Hippocampal formation (tissue), 2 donors: ENCODE data around the gene MLLT10.

Experiments
- DNase-seq, 2 donors: peaks; one replicate each; lab custom pipeline; 2025; lab: John Stamatoyannopoulos, UW

The MLLT10 gene

DNA sequence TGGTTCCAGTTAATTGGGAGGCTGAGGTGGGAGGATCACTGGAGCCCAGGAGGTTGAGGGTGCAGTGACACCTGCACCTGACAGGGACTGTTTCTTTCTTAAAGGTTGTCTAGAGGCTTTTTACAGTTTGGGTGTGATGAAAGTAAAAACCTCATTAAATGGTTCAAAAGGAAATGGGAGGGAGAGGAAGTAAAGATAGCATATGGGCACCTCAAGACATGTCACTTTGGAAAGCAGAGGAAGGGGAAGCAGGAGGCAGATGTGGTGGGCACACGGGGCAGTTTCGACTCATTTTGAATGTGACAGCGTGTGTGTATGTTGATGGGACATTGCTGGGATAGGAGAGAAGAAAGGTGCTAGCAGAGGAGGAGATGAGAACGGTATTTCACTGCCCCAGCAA lies 203.1 kb downstream of the MLLT10 start:
- DNase-seq: no peak

DNA sequence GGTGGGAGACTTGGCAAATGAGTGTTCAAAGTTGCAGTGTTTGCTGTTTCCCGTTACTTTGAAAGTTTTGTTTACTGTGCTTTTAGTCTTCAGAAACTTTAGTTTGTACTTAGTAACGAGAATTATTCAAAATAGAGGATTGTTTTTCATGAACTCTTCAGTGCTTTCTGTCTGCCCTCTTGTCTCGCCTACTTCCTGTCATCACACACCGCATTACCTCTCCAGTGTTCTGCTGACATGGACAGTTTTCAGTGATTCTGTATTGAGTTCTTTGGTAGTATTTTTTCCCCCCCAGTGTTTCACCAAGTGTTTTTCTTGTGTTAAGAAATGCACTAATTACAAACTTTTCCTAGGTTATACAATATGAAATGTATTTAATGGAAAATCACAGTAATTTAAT lies 207.0 kb downstream of the MLLT10 start:
- no peak for DNase-seq

DNA sequence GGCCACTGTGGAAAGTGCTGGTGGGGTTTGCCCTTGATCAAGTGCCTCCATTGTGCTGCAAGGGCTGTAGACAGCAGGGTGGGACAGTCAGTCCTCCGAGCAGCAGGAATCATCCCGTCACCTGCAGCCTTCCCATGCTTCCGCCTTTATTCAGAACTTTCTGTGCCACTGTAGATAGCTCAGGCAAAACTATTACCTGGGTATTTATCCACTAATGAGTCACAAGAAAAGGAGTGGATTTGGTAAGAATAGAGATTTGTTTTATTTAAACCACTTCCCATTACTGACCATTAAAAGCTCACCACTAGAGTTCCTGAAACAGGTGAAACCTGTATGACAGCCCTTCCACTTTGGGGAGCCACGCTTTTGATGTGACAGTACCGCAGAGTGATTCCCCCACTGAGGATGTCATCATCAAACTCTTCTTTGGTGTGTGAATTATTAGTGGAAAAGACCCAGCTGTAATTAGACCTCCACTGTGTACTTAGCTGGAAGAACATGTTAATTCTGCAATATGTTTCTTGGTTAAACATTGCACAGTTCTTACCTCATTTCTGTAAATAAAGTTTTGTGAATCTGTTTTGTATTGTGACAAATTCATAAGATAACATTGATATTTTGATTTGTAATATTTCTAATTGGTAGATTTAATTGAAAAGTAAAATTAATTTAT lies 208.8 kb downstream of the MLLT10 start:
- DNase-seq: no peak

DNA sequence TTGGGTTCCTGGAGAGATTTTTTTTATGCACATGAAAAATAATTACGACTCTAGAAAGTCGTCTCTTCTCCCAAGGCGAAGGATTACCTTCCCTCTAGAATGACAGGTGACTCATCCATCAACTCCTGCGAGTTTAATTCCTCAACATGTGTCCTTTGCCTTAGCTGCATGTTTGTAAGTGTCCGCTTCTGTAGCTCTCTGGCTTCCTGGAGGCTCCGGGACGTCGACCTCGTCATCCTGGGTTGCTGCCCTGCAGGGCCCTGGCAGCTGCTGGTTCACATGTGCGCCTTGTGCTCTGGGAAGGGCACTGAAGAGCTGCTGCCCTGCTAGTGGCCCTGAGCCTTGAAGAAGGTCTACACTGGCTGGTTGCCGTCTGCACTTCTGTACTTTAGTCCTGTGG lies 210.2 kb downstream of the MLLT10 start:
- DNase-seq: no peak

DNA sequence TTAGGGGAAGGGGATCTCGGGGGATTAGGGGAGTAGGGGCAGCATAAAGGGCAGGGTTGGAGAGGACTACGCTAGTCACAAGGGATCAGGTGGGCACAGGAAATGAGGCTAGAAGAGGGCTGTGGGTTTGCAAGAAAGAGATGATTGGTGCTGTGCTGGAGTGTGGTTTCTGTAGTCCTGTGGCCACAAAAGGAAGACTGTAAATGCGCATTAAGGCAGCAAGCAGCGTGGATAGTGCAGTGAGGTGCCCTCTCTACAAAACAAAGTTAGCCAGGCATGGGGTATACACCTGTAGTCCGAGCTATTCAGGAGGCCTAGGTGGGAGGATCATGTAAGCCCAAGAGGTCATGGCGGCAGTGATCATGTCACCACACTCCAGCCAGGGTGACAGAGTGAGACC lies 212.1 kb downstream of the MLLT10 start:
- DNase-seq: no peak

DNA sequence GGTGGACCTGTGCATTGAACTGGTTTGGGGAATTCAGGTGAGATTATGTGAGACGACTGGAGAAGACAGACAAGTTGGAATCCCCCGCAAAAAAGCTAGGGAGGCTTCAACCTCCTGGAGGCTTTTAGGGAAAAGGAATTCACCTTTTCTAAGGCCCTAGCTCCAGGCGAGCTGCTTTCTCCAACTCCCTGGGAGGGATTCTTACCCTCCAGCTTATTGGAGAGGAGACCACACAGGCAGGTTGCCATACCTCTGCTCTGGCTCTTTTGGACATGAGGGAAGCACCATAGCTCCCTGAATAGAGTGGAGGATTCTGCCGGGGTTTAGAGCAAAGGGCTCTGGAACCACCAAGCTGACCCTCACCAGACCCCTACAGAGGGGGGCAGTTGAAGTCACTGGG lies 213.8 kb downstream of the MLLT10 start:
- no peak for DNase-seq

DNA sequence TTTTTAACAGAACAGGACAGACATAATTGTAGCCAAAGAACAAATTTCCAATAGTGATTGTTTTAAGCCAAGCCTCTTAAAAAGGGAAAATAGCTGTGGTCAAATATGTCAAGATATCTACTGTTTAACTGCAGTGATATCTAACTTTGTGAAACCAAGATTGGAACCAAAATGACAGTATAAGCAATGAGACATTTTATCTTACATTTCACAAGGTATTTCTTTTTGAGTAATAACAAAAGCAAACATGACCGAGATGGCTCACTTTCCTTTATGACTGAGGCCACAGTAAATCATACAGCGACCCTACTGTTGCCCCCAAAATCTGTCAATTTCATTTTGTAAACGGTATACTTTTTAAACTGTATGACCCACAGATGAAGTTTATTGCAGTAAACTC lies 215.8 kb downstream of the MLLT10 start:
- DNase-seq: no peak

DNA sequence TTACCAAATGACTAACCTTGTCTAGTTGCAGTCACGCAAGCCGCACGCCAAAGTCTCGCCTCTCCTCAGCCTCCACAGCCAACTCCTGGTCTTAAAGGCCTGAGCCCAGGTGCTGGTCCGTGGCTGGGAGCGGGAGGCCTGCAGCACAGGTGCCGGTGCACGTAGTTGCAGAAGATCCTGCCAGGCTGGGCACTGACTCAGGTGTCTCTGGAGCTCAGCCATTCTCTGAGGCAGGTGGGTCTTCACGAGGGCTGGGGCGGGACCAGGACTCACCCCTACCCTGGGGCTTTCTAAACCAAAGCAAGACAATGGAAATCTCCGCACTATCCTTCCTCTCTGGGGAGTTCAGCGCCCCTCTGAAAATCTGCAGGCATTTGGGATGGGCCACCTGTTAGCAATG lies 216.4 kb downstream of the MLLT10 start:
- DNase-seq: no peak

DNA sequence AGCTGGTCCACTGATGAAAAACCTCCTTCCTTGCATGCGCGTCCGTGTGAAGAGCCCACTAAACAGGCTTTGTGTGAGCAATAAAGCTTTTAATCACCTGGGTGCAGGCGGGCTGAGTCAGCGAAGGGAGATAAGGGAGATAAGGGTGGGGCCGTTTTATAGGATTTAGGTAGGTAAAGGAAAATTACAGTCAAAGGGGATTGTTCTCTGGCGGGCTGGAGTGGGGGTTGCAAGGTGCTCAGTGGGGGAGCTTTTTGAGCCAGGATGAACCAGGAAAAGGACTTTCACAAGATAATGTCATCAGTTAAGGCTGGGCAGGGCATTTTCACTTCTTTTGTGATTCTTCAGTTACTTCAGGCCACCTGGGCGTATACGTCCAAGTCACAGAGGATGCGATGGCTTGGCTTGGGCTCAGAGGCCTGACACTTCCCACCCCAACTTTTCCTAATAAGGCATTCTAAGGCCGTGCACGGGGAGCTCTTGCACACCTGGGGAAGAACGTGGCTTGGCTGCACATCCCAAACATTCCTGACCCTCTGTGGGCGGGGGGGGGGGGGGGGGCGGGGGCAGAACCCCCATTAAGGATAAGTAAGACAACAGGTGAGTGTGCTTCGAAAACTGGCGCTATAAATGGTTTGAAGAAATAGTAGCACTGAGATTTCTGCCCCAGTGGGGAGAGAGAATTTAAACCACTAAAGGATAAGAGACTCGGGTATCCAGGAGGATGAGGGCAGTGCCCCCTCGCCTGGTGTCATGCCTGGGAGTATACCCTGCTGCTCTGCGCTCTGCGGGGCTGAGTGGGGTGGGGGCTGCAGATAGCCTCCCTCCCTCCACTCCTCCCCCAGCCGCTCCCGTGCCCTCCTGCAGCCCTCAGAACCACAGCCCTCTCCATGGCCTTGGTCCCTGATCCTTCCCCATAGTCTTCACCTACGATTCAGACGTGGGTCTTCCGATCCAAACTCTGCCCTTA lies 217.6 kb downstream of the MLLT10 start:
- no peak for DNase-seq

DNA sequence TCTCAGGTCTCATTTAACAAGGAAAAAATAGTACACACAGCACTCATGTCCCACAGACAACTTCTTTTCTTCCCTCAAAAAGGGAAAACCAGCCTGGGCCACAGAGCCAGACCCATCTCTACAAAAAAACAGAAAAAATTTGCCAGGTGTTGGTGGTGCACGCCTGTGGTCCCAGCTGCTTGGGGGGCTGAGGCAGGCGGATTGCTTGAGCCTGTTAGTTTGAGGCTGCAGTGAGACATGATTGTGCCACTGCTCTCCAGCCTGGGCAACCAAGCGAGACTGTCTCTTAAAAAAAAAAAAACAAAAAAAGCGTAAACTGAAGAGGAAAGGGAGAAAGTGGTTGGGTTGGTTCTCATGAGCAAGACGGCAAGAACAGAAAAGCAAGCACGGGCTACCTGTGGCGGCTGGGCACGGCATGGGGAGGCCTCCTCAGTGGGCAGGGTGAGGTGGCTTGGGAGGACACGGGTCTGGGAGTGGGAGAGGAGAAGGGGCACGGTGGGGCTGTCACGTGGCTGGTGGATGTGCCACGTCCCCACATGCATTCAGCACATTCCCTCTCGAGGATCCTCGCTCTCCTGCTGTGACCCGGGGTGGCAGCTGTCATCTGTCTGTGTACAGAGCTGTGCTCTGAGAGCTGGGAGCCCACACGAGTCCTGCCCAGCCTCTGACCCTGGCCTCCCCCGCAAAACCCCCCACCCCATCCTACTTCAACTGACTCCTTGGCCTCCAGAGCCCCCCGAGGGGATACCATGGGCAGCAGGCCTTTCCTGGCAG lies 219.7 kb downstream of the MLLT10 start:
- DNase-seq: no peak

DNA sequence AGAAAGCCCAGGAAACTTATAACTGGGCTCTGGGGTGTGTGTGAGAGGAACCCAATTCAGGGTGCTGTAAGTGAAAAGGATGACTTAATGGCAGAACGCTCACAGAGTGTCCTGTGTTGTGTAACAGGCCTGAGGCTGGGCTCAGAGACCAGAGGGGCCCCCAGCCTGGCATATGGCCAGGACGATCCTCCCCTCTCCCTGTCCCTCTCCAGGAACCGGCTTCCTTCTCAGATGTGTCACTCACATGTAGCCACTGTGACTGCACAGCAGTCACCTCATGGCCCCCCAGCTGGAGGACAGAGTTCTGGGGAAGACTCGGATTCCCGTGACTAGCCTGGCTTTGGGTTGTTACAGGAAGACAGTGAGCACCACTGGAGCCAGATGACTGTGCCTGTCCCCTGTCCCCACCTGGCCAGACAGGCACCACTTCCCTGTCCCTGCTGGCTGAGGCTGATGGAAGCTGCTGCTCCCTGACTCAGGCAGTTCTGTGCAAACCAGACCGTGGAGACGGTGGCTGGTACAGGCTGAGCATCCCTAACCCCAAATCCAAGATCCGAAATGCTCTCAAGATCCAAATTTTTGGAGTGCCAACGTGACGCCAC lies 220.5 kb downstream of the MLLT10 start:
- no peak for DNase-seq

DNA sequence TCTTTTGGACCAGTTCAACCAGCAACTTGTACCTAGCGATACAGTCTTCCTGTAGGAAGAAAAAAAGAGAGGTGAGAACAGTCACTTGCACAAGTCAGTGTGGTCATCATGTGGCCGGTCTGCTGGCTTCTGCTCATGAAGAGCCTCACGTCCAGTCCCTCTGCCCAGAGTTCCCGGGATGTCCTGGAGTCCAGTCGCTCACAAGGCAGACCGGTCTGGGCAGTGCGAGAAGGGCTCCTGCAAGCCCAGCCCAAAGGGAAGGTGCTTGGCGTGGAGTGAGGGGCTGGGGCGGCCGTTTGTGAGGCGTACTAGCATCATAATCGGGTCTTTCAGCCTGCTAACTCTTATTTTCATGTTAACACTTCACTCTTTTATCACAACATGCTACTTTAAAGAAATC lies 222.7 kb downstream of the MLLT10 start:
- DNase-seq: no peak

DNA sequence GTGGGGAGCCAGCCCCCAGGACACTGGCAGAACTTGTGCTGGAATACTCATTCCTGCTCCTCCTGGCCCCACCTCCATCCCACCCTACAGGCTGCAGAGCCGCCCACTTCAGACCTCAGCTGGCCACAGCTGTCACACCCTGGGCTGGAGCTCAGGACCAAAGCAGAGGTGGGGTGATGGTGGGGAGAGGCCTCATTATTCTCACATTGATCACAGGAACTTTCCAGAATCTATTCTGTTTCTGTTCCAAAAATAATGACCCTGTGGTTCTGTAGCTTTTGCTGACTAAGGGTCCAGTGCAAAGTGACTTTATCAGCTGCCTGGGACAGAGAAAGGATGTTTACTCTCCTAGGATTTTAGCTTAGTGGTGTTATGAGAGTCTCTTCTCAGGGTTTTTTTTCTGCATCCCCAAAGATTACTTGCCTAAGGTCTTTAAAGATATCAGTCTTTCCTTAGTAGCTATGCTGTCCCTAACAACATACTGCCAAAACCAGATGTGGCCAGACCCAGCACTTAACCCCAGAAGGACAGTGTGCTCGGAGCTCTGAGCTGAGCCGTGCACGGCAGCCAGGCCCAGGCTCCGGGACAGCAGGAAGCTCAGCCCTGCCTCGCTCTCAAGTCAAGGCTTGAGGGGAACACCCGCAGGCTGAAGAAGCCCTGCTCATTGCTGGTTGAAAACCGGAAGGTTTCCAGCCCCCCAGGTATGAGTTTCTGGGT lies 223.3 kb downstream of the MLLT10 start:
- no peak for DNase-seq

DNA sequence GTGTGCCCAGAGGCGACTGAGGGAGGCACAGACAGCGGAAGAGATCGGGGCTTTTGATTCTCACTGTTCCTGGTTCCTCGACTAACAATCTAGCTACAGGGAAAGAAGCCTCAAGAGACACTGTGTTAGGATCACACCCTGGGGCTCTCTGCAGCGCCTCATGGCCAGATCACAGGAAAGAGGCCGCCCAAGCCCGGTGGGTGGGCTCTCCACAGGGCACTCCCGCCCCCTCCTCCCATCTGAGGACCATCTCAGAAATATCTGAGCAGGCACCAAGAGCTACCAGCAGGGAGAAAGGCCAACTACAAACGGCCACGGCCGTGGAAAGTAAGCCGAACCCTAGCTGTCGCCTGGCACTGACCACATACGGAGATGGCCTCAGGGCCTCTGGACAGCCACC lies 224.2 kb downstream of the MLLT10 start:
- no peak for DNase-seq

DNA sequence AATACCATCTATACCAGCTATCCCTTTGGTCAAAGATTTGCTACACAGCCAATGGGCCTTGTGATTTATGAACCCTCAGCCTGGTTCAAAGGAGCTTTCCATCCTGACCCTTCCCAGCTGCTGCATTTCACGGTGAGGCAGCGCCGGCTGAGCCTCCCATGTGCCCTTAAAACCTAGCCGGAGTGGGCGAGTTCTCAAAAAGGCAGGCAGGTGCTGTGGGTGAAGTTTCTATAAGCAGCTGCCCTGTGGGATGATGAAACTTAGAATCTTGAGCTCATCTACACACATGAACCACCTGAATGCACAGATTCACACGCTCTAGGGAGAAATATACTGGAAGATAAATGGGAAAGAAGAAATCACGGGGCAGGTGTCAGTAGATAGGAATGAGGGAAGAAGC lies 224.7 kb downstream of the MLLT10 start:
- no peak for DNase-seq

DNA sequence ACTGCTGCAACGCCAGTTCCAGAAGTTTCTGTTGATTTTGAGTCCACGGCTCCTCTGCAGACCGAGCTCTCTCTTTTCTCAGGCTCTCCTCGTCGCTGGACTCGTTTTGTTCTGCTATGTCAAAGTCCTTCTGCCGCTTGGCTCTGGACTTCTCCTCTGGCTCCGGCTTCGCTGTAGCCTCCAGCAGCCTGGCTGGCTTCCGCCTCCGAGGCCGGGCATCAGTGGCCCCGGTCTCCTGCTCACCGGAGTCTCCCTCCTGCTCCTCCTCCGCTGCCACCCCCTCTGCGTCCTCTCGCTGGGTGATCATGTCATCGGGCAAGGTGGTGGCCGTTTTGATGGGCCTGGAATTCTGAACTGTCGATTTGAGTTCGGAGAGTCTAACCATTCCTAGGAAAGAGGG lies 225.2 kb downstream of the MLLT10 start:
- no peak for DNase-seq

DNA sequence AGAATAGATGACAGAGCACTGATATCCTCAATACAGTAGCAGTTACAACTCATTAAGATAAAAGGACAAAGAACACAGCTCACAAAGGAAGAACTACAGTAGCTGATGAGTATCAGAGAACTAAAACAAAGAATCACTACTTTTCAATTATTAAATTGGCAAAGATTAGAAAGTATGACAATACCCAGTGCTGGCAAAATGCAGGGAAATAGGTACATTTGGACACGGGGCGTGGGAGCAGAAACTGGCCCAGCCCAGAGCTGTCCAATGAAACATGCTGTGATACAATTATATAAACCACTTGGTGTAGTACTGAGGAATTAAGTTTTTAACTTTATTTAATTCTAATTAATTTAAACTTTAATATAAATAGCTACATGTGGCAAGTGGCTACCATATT lies 226.3 kb downstream of the MLLT10 start:
- DNase-seq: no peak

DNA sequence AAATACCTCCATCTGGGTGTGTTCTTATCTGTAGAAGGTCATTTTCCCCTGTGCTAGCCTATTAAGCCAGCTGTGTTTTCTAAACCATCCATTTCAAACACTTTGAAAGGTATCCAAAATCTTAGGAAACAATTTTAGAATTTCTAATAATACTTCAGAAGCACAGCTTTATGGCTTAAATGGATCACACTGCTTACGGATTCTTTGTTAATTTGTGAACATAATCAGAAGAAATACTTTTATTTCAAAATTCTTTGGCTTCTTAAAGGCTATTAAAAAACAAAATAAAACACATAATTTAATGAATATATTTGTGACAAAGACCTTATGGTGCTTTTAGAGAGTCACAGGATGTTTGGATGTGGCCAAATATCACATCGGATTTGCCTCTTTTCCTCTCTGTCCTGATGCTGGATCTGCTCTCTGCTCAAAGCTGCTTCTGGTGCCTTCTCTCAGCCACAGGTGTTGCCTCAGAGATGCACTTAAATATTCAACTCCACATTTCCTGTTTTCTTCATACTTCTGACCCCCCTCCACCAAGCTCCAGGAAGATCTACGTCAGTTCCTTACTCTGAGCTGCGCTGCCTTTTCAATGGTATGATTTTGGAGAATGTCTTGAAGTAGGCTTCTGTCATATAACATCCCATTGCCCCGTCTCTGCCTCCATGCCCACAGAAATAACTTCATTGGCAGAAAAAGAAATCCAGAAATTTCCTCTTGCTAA lies 230.6 kb downstream of the MLLT10 start:
- no peak for DNase-seq

DNA sequence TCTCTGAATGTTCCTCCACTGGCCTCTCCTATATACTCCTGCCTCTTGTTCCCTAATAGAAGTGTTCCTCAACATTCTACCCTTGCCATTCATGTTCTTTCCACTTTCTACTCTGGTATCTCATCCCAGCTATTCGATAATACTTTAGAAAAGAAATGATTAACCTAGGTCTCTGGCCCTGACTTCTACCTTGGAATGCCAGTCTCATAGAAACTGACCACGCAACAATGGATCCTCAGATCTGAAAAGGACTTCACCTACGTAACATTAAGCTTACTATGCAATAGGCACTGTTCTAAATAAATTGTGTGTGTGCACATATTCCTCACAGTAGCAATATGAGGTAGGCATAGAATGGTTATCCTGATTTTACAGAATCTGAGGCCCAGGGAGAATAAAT lies 235.0 kb downstream of the MLLT10 start:
- no peak for DNase-seq

DNA sequence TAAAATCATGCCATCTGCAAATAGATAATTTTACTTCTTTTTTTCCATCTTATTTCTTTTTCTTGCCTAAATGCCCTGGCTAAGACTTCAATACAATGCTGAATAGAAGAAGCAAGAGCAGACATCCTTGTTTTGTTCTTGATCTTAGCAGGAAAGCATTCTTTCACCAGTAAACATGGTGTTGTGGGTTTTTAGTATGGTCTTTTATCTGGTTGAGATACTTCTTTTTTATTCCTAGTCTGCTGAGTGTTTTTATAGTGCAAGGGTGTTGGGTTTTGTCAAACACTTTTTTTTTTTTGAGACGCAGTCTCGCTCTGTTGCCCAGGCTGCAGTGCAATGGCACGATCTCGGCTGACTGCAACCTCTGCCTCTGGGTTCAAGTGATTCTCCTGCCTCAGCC lies 237.2 kb downstream of the MLLT10 start:
- DNase-seq: no peak

DNA sequence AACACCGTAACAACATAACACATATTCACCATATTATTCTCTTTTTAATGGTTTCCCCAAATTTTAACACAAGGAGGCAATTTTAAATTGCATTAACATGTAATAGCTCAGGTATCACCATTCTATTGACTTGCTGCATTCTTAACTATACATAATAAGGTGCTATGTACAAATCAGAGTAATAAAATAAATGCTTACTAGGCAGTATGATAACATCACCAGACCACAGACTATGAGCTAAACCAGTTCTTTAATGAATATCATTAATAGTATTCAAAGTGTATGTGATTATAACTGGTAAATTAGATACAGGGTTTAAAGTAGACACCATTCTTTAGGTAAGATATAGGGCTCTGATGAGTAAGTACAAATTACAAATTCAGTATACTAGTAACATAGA lies 242.9 kb downstream of the MLLT10 start:
- DNase-seq: no peak
